Left hindlimb (tissue), 1 donor: ENCODE data around the gene PLCE1.
A peak's percentile ranks its signal among the peaks of the same experiment; 100 is the strongest.

Experiments used
- DNase-seq: peaks from one replicate; pipeline ENCODE4 v3.0.0-alpha.2; 2018

Gene PLCE1

GRCh38 chr10:94025806-94026205, 32.1 kb downstream of the PLCE1 start:
- DNase-seq: no peak

- no peak for DNase-seq
These were observed 33.5 kb downstream of the PLCE1 start for GRCh38 chr10:94027197-94027596.

- no peak for DNase-seq
These were observed 36.2 kb downstream of the PLCE1 start for GRCh38 chr10:94029955-94030354.

DNA sequence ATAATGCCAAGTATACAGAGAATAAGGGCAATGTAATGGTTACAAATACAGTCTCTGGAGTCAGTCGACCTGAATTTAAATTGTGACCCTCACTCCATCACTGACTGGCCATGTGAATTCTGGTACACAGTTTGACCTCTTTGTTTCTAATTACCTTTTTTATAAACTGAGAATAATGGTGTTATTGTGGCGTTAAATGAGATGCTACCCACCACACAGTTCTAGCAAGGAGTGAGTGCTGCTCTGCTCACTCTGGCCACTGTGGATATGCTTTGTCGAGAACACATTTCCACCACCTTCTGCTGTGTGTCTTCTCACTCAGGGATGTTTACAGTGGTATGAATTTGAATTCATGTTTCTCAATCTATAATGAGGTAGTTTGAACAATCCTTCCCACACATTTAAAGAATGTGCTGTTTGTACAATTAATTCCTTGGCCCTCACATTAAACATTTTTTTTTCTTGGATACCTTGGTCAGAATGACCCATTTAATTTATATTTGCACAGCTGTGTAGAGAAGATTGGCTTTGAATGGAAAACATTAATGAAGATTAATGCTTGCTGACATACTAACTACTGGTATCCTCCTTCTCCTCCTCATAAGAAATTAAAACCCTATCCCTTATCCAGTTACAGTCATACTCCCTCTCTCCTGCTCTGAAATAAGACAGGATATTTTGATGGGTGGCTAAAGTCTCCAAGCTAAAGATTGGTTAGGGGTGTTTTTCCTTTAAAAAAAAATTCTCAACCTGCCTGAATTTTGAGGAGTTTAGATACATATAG, 42.4 kb downstream of the PLCE1 start:
- DNase-seq: no peak

DNA sequence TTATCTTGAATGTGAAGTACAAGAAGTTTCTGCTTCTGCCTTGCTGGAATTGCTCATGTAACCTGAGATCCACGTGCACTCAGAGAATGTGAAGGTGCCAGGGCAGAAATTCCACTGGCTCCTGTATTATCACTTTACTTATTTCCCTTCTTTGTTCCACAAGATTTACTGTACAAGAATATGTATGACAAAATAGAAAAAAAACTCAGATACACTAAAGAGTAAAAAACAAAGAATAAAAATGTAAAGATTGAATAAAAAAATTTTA, 43.0 kb downstream of the PLCE1 start:
- DNase-seq: no peak

DNA sequence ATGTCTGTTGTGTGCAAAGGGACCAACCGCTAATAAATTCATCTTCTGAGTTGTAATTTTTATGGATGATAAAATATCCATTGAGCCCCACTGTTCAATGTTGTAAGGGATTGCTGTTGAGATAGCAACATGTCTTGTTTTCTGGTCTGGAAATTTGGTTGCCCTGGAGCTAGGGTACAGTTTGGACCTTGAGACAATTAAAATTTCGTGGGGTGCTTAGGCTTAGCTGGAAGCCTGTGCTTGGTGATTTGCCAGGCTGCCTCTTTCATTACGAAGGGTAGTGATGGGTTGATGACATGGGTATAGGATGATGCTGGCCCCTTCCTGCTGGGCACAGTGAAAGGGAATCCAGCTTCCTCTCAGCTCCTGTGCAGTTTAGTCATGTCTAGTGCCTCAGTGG, 43.6 kb downstream of the PLCE1 start:
- DNase-seq: no peak

DNA sequence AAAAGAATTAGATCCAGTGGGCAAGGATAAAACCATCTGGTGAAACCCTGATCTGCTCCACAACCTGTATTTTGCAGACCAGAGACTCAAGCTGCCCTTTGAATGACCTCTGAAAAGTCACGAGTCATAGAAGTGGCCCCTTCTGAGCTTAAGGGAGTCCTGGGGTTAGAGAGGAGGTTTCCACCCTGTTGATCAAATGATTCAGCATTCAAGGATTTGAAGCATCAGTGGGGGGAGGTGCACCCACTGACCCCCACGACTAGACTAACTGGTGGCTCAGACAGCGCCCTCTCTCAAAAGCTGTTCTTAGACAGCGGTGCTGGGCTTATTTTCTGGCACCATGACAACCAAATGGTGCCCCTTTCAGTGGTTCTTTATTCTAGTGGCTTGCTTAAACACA, 44.3 kb downstream of the PLCE1 start:
- DNase-seq: no peak

- peak; percentile 43 for DNase-seq
These were observed 47.5 kb downstream of the PLCE1 start for GRCh38 chr10:94041206-94041605.

DNA sequence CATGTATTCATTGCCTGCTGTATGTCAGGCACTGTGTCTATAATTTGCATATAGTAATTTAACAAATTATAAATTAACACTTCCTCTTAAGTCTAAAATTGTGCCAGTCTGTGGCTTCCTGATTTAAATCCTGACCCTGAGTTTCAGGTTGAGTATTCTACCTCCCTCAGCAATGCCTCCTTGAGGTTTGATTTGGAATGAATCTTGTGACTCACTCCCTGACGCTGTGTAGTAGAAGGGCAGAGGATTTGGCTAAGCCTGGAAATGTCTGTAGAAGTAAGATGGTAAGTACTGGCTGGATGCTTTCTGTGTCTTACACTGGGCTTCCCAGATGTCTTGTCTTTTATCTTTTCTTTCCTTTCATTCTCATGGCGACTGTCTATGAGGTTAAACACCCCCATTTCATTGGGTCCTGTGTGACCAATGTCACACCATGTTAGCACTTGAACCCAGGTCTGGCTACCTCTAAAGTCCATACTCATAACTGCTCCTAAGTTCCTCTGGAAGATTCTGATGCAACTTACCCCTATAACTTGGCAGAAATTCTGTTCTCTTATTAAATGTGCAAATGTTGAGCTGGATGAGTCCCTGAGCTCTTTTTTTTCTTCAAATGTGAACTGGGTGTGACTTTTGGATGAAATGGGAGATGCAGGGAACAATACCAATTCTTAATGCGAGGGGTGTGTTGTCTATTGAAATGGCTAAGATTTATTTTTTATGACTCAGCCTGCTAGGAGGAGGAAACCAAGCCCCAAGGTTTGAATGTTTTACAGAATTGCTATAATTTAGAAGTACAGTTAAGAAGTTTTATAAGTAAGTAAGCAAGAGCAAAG, 48.5 kb downstream of the PLCE1 start:
- no peak for DNase-seq

- DNase-seq: no peak
These were observed 49.1 kb downstream of the PLCE1 start for GRCh38 chr10:94042834-94043175.
